K562 (cell line): ENCODE measurements around the gene CEP250. TPM values are rescaled to one million over a fixed set of nuclear protein-coding genes. Genes with fewer than 3 reads are reported as not detected.

Experiments
- ATAC-seq: fragments of 200-7000 bp; cut with Tn5 transposase; 3 replicates; pipeline ENCODE4 v1.9.1; 2020; ENCODE audit warnings: moderate library complexity
- BruUV-seq: library from RNA; stranded (reverse); fragments of 400-500 nt; replicated peaks from 2 replicates; lab custom pipeline; 2021; lab: Mats Ljungman, UMichigan
- CTCF ChIA-PET: fragments of 300-600 bp; formaldehyde crosslinking; extraction: SDS; loops from one replicate; lab custom pipeline; 2021; ENCODE audit warnings: low intra/inter-chr PET ratio; lab: Yijun Ruan, JAX
- POLR2A ChIA-PET: fragments of 300-600, 350-650 bp; sonication (Branson Sonifier 250); formaldehyde crosslinking; extraction: SDS; loops from one replicate; lab custom pipeline; 2021; ENCODE audit warnings: antibody characterized with exemption, inconsistent platforms; lab: Yijun Ruan, JAX
- DNase-seq, 4 experiments: peaks; one replicate each; pipeline versions ENCODE4 v3.0.0 to v3.0.0-alpha.2; 2011 to 2018; ENCODE audit warnings: low spot score in 3 of 4, mixed read lengths in 3 of 4; ENCODE audit errors: extremely low read depth in 1 of 4
- FAIRE-seq: peaks from 2 replicates; lab custom pipeline; 2011; peaks lifted over from hg19 to GRCh38; lab: Jason Lieb, UNC
- H2AFZ ChIP-seq: 2 replicates; pipeline ENCODE4 v1.6.0; 2011; ENCODE audit warnings: low read depth, low read length, control low read depth, inconsistent platforms
- H3K27ac ChIP-seq: fragments of 200-600 bp; 3 replicates; pipeline ENCODE4 v1.8.0; 2011; ENCODE audit warnings: low read depth, mild to moderate bottlenecking, control low read depth, inconsistent platforms, low read length, moderate library complexity, mixed read lengths; ENCODE audit errors: extremely low read depth
- H3K27me3 ChIP-seq, 2 experiments: fragments of 300-600 bp in 1 of 2; 2 replicates in 1 of 2; 3 replicates in 1 of 2; pipeline versions ENCODE4 v1.6.0 to v1.8.0; 2011; ENCODE audit warnings: inconsistent platforms in 2 of 2, low read length in 2 of 2, mild to moderate bottlenecking in 1 of 2, mixed read lengths in 1 of 2, moderate library complexity in 1 of 2; ENCODE audit not compliant: control insufficient read depth in 2 of 2, insufficient read depth in 2 of 2
- H3K36me3 ChIP-seq: fragments of 300-600 bp; 3 replicates; pipeline ENCODE4 v1.8.0; 2011; ENCODE audit warnings: mild to moderate bottlenecking, low read length, inconsistent platforms; ENCODE audit not compliant: control insufficient read depth, insufficient read depth
- H3K4me1 ChIP-seq, 2 experiments: fragments of 200-600 bp in 1 of 2; replicated peaks in 1 of 2; 2 replicates in 1 of 2; 3 replicates in 1 of 2; pipeline versions ENCODE4 v1.5.1 to v1.8.0; 2011; ENCODE audit warnings: inconsistent platforms in 2 of 2, low read length in 2 of 2, mild to moderate bottlenecking in 1 of 2, mixed read lengths in 1 of 2, moderate library complexity in 1 of 2; ENCODE audit not compliant: control insufficient read depth in 2 of 2, insufficient read depth in 2 of 2
- H3K4me2 ChIP-seq: 2 replicates; pipeline ENCODE4 v1.6.1; 2011; ENCODE audit warnings: low read length, control low read depth, inconsistent platforms, mixed read lengths; ENCODE audit not compliant: insufficient read depth
- H3K4me3 ChIP-seq: fragments of 200-600 bp; sonication (generic), shearing (Covaris generic); 2 replicates; pipeline ENCODE4 v1.5.1; 2016; ENCODE audit warnings: control low read depth, inconsistent platforms
- H3K79me2 ChIP-seq: fragments of 200-600 bp; 3 replicates; pipeline ENCODE4 v1.8.0; 2011; ENCODE audit warnings: low read length, inconsistent platforms; ENCODE audit not compliant: control insufficient read depth, insufficient read depth
- H3K9ac ChIP-seq, 2 experiments: 2 replicates each; pipeline versions ENCODE4 v1.6.0 to v1.6.1; 2011; ENCODE audit warnings: low read depth in 2 of 2, low read length in 2 of 2, control low read depth in 1 of 2, inconsistent platforms in 1 of 2, mild to moderate bottlenecking in 1 of 2, mixed read lengths in 1 of 2; ENCODE audit not compliant: insufficient read depth in 1 of 2
- H3K9me1 ChIP-seq: one replicate; pipeline ENCODE4 v1.6.0; 2011; ENCODE audit warnings: inconsistent platforms, mild to moderate bottlenecking, low read length, moderate library complexity; ENCODE audit not compliant: control insufficient read depth, insufficient read depth
- H3K9me3 ChIP-seq: replicated peaks from 2 replicates; pipeline ENCODE4 v1.5.1; 2011; ENCODE audit warnings: low read depth, low read length, inconsistent platforms; ENCODE audit not compliant: control insufficient read depth, insufficient read depth
- H4K20me1 ChIP-seq: replicated peaks from 2 replicates; pipeline ENCODE4 v1.6.1; 2011; ENCODE audit warnings: low read length, inconsistent platforms, mixed read lengths; ENCODE audit not compliant: control insufficient read depth, insufficient read depth
- CBFA2T3 ChIP-seq: fragments of 450-650 bp; IDR thresholded peaks from 2 replicates; pipeline ENCODE4 v1.6.1; 2017
- EGR1 ChIP-seq: fragments of 450-650 bp; conservative IDR thresholded peaks from 2 replicates; pipeline ENCODE4 v1.6.1; 2017; ENCODE audit warnings: mild to moderate bottlenecking
- FOSL1 ChIP-seq: fragments of 200-800 bp; sonication (Bioruptor generic); conservative IDR thresholded peaks from 2 replicates; pipeline ENCODE4 v1.6.1; 2016; ENCODE audit warnings: missing genetic modification characterization, missing compliant biosample characterization
- GATA2 ChIP-seq: sonication (generic); formaldehyde crosslinking; IDR thresholded peaks from 2 replicates; pipeline ENCODE4 v1.4.0; 2020; ENCODE audit warnings: mild to moderate bottlenecking, missing genetic modification reagents
- HMG20A ChIP-seq: fragments of 450-650 bp; formaldehyde crosslinking; conservative IDR thresholded peaks from 2 replicates; pipeline ENCODE4 v1.4.0; 2020; ENCODE audit warnings: mild to moderate bottlenecking, mixed read lengths
- MAX ChIP-seq: sonication (generic); formaldehyde crosslinking; IDR thresholded peaks from 2 replicates; pipeline ENCODE4 v1.9.0; 2022; ENCODE audit warnings: mild to moderate bottlenecking, missing genetic modification reagents
- NCOA4 ChIP-seq: fragments of 450-650 bp; IDR thresholded peaks from 2 replicates; pipeline ENCODE4 v1.6.1; 2018; ENCODE audit warnings: mild to moderate bottlenecking; ENCODE audit not compliant: partially characterized antibody
- NFRKB ChIP-seq: fragments of 450-650 bp; IDR thresholded peaks from 2 replicates; pipeline ENCODE4 v1.6.1; 2016; ENCODE audit warnings: low read depth
- NFYB ChIP-seq: IDR thresholded peaks from 2 replicates; pipeline ENCODE4 v1.6.1; 2011; ENCODE audit warnings: mild to moderate bottlenecking, moderate library complexity; ENCODE audit not compliant: insufficient read length; ENCODE audit errors: extremely low read depth
- NR4A1 ChIP-seq, 2 experiments: fragments of 250-450 bp in 1 of 2; fragments of 450-650 bp in 1 of 2; sonication (Bioruptor Pico) in 1 of 2; IDR thresholded peaks; 2 replicates each; pipeline versions ENCODE4 v1.4.0 to v1.6.1; 2016 to 2020; ENCODE audit warnings: mild to moderate bottlenecking in 2 of 2, missing compliant biosample characterization in 1 of 2, missing genetic modification characterization in 1 of 2, moderate library complexity in 1 of 2
- PBX2 ChIP-seq, 2 experiments: IDR thresholded peaks in 1 of 2; conservative IDR thresholded peaks in 1 of 2; 2 replicates each; pipeline ENCODE4 v1.6.1; 2016; ENCODE audit warnings: low read depth in 2 of 2, mild to moderate bottlenecking in 1 of 2, missing compliant biosample characterization in 1 of 2, missing genetic modification characterization in 1 of 2, moderate library complexity in 1 of 2
- POLR2A ChIP-seq: fragments of 450-650 bp; conservative IDR thresholded peaks from 2 replicates; pipeline ENCODE4 v1.6.1; 2016
- RBBP5 ChIP-seq: fragments of 200-600 bp; sonication (generic); IDR thresholded peaks from 2 replicates; pipeline ENCODE4 v1.6.1; 2012; ENCODE audit warnings: borderline replicate concordance, mild to moderate bottlenecking, low read length, control low read depth, inconsistent platforms; ENCODE audit not compliant: insufficient read depth, poor library complexity, severe bottlenecking
- RCOR1 ChIP-seq, 2 experiments: IDR thresholded peaks; 2 replicates each; pipeline ENCODE4 v1.6.1; 2012; ENCODE audit warnings: low read depth in 2 of 2, low read length in 2 of 2, borderline replicate concordance in 1 of 2, improper control_type of control experiment in 1 of 2
- SRSF3 ChIP-seq: fragments of 200-400 bp; formaldehyde crosslinking; IDR thresholded peaks from 2 replicates; pipeline ENCODE4 v1.6.1; 2016; ENCODE audit warnings: mild to moderate bottlenecking, low read length, moderate library complexity; ENCODE audit not compliant: insufficient read depth
- ZFP1 ChIP-seq: fragments of 450-650 bp; formaldehyde crosslinking; IDR thresholded peaks from 2 replicates; pipeline ENCODE4 v1.4.0; 2020; ENCODE audit warnings: mild to moderate bottlenecking, mixed read lengths
- ZNF75A ChIP-seq: fragments of 450-650 bp; formaldehyde crosslinking; IDR thresholded peaks from 2 replicates; pipeline ENCODE4 v1.4.0; 2020; ENCODE audit warnings: mild to moderate bottlenecking
- WGBS: fragments of 100-300 bp; shearing (Covaris generic); methylation state at CpG from one replicate; pipeline ENCODE4 v1.1.6; 2016; ENCODE audit warnings: low coverage, mixed read lengths; ENCODE audit not compliant: insufficient coverage; ENCODE audit errors: missing lambda C conversion rate; 5-methylcytosine and 5-hydroxymethylcytosine counted together
- in situ Hi-C: fragments of 300-500 bp; cut with MboI; formaldehyde crosslinking; loops from 4 replicates; pipeline ENCODE4 v1.15.0; 2018; ENCODE audit warnings: inconsistent platforms, mixed read lengths
- intact Hi-C: fragments of 100-400 bp; cut with micrococcal nuclease; formaldehyde crosslinking; loops from 2 replicates; pipeline ENCODE4 v1.14.2; 2022
- polyA plus RNA-seq, 8 experiments: library from polyadenylated mRNA; depleted of rRNA in 4 of 8; stranded (reverse) in 5 of 8; unstranded in 3 of 8; fragments of >200 nt; fragmentation: Nextera tagmentation in 2 of 8; fragmentation: Illumina TruSeq in 1 of 8; extraction: Ambion mirVana in 2 of 8; extraction: Trizol in 1 of 8; gene quantifications; 2 replicates each; pipeline versions ENCODE4 v1.2.1 to v1.2.3, GENCODE V29; 2011 to 2014; ENCODE audit warnings: inconsistent platforms in 1 of 8, missing spikeins in 1 of 8
- total RNA-seq, 7 experiments: library from RNA; depleted of rRNA in 6 of 7; stranded (reverse); fragments of >200 nt in 6 of 7; fragmentation: Illumina TruSeq in 2 of 7; extraction: Trizol in 2 of 7; gene quantifications; 2 replicates each; pipeline versions ENCODE4 v1.2.1 to v1.2.3, GENCODE V29; 2011 to 2021; ENCODE audit warnings: low replicate concordance in 1 of 7

Gene CEP250
- total and polyA plus RNA-seq, 9 of the 15 experiments (the other 6 are each of a cell fraction or from before 2014, with no cell fraction given): 2.5 to 41.9 (median 20.5) TPM

- no peaks in the 10 kb centered on the region for H3K9me3 ChIP-seq
- FAIRE-seq: peak; percentile 92
- DNase-seq: peak; percentile 95 to 98 (median 96)
- intact Hi-C loops: loop anchor here (1.0 kb wide), 1 partner anchor 412 kb away; the partner anchor contains the start of gene SCAND1
- CTCF ChIA-PET: interaction anchor here (0.5 kb wide), 1 partner anchor 31 kb away, joined by 6 read pairs; no protein-coding TSS in a partner anchor
- peak within 1 kb of the TSS; percentile 97 for H2AFZ ChIP-seq
- POLR2A ChIA-PET: interaction anchor here (0.6 to 2.3 kb wide), 16 partner anchors 10 to 1448 kb away, joined by 3 to 20 read pairs (median 3); partner anchors contain the start of gene C20orf173
- H3K4me3 ChIP-seq: peak within 1 kb of the TSS; percentile 72
- 3% methylated on average over 42 of the region's 57 CpGs for WGBS
- H3K36me3 ChIP-seq: peaks cover 32% of the 10 kb centered on the region
- ATAC-seq: peak; percentile 99
- H3K79me2 ChIP-seq: peaks cover 12% of the 10 kb centered on the region
- peak within 1 kb of the TSS; percentile 93 for H3K4me2 ChIP-seq
- H3K27me3 ChIP-seq: no peaks in the 10 kb centered on the region
- peaks cover 13% of the 10 kb centered on the region in 2 experiments; a peak in 3 of 5 replicates for H3K4me1 ChIP-seq
- peak within 1 kb of the TSS; percentile 83 to 94 for H3K9ac ChIP-seq
- peak within 1 kb of the TSS; percentile 93 for H3K27ac ChIP-seq
- H3K9me1 ChIP-seq: no peaks in the 10 kb centered on the region
- H4K20me1 ChIP-seq: no peaks in the 10 kb centered on the region; the same call in 1 of the 2 replicates
- in situ Hi-C loops: no loop called here
- BruUV-seq: no TSS peak
- TF ChIP-seq POLR2A: peak; percentile 92
- no peak for TF ChIP-seq SRSF3
- TF ChIP-seq FOSL1 (tag): no peak
- no peak for TF ChIP-seq NFYB
- no peak for TF ChIP-seq GATA2
- no peak for TF ChIP-seq CBFA2T3
- TF ChIP-seq RBBP5: peak; percentile 32
- no peak for TF ChIP-seq NCOA4
- no peak for TF ChIP-seq PBX2 (CRISPR knock-in tag; IDR thresholded peaks at IDR 0.05; ENCODE audit: low read depth)
- no peak for TF ChIP-seq PBX2 (tag; conservative IDR thresholded peaks at IDR 0.05; ENCODE audit: low read depth)
- TF ChIP-seq ZFP1 (CRISPR knock-in tag): no peak
- TF ChIP-seq NR4A1 (CRISPR knock-in tag; IDR thresholded peaks at IDR 0.05): no peak
- TF ChIP-seq NR4A1 (tag; IDR thresholded peaks at IDR 0.05): no peak
- TF ChIP-seq HMG20A: no peak
- TF ChIP-seq NFRKB: peak; percentile 61; the same call in 1 of the 2 replicates
- TF ChIP-seq RCOR1 (IDR thresholded peaks at IDR 0.05; ENCODE audit: borderline replicate concordance in 1 of 2, low read depth in 2 of 2, low read length in 2 of 2): no peak; a peak in 2 of 4 replicates
- TF ChIP-seq MAX (CRISPR knock-in tag): peak; percentile 83
- TF ChIP-seq EGR1: peak; percentile 94
- no peak for TF ChIP-seq ZNF75A (CRISPR knock-in tag)
These were observed 86.6 kb downstream of the CEP250 start, which contains the start of gene ERGIC3 for GRCh38 chr20:35541783-35542662. TSS of gene ERGIC3 (plus strand) at chr20:35542078. CDS start at chr20:35542098, 20 bp downstream.
